ENCODE results near the gene HOXB9. TPM values are rescaled to one million over a fixed set of nuclear protein-coding genes. Genes with fewer than 3 reads are reported as not detected.

The HOXB9 gene
- total RNA-seq, 2 experiments from 2014 or later: not detected

DNA sequence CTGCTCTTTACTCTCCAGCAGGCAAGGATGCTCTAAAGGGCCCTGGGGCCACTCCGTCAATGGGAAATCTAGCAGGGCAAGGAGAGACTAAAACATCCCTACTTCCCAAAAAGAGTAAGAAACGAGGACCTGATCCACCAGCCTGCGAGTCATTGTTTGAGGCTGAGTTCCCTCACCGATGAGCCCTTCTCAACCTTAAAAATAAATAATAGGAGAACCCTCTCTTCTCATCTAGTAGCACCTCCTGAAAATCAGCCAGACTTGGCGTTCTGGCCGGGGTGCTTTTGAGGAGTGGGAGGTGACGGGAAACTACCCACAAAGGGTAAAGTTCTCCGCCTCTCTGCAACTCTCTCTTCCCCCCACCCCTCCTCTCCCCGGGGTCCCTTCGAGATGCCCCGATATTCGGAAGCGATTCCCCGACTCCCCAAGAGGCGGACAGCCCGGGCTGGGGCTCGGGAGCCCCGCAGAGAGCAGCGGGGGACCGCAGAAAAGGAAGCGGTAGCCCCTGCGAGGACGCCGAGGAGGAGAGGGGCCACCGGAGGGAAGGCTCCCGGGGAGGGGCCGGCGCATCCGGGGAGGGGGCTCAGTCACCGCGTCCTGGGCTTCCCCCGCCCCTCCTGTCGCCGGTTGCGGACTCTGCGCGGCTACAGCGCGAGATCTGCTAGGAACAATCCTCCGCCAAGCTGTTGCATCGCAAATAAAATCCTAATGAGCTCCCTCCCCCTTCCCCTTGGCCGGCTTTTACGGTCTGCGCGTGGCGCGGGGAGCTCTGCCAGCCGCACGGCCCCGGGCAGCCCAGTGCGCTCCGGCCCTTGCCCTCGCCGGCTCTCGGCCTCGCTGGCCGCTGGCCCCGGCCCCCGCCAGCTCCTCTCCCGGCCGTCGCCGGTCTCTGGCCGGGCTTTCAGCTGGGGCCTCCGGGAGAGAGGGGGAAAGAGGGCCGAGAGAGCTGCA, 1.3 kb downstream of the HOXB9 start:
- no peaks in the 10 kb centered on the region for H3K9me3 ChIP-seq (ENCODE audit: low read length)
- H2AFZ ChIP-seq (ENCODE audit: low read length): no peak overlapping the region
- ChIA-PET CTCF (ENCODE audit: unreplicated experiment) (interaction anchor here (0.6 kb wide), 1 partner anchor 80 kb away, joined by 3 read pairs; no protein-coding TSS in a partner anchor), POLR2A (no interaction called here)
- H3K79me2 ChIP-seq (ENCODE audit: insufficient read depth, low read depth, low read length): no peaks in the 10 kb centered on the region
- intact Hi-C loops (cut with micrococcal nuclease; ENCODE audit: unreplicated experiment): no loop called here
- H3K4me1 ChIP-seq (ENCODE audit: insufficient read depth, low read length, poor library complexity, severe bottlenecking): no peaks in the 10 kb centered on the region
- BruUV-seq (replicated peaks): no TSS peak
- no peaks in the 10 kb centered on the region for H4K20me1 ChIP-seq (ENCODE audit: insufficient read depth, low read length)
- no peak for TF ChIP-seq EZH2phosphoT487 (IDR thresholded peaks at IDR 0.05; ENCODE audit: borderline replicate concordance, low read depth, low read length)
- TF ChIP-seq CTCF (conservative IDR thresholded peaks at IDR 0.05; ENCODE audit: low read length): no peak
- H3K9me2 ChIP-seq (ENCODE audit: insufficient read depth, low read length): no peaks in the 10 kb centered on the region
- H3K27ac ChIP-seq (ENCODE audit: low read depth, low read length, poor library complexity, severe bottlenecking): no peak overlapping the region
- H3K4me2 ChIP-seq (ENCODE audit: low read length): no peak overlapping the region
- no peak for DNase-seq (ENCODE audit: low spot score)
- no peak overlapping the region for H3K4me3 ChIP-seq (ENCODE audit: low read depth, low read length, poor library complexity, severe bottlenecking)
- H3K36me3 ChIP-seq (ENCODE audit: insufficient read depth, low read length): no peaks in the 10 kb centered on the region

DNA sequence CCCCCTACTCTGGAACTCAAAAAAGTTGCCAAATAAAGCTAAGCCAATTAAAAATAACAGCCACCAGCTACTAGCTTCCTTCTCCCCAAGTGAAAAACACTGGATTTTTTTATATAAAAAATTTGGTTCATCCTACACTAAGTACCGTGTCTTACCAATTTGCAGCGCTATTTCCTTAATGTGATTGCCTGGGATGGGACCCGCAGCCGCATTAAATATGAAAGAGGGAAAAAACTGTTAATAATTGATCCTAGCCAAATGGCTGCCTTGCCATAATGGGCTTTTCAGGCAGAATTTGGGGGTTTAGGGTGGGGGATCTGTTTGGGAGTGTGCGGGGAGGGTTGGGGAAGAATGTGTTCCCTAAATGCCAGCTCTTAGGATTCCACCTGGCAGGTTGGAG, 2.0 kb downstream of the HOXB9 start:
- no peak overlapping the region for H3K27ac ChIP-seq (ENCODE audit: low read depth, low read length, poor library complexity, severe bottlenecking)
- TF ChIP-seq EZH2phosphoT487 (IDR thresholded peaks at IDR 0.05; ENCODE audit: borderline replicate concordance, low read depth, low read length) (no peak), CTCF (conservative IDR thresholded peaks at IDR 0.05; ENCODE audit: low read length) (no peak)
- no peak overlapping the region for H3K4me3 ChIP-seq (ENCODE audit: low read depth, low read length, poor library complexity, severe bottlenecking)
- no peaks in the 10 kb centered on the region for H4K20me1 ChIP-seq (ENCODE audit: insufficient read depth, low read length)
- no peaks in the 10 kb centered on the region for H3K4me1 ChIP-seq (ENCODE audit: insufficient read depth, low read length, poor library complexity, severe bottlenecking)
- H3K4me2 ChIP-seq (ENCODE audit: low read length): no peak overlapping the region
- no peaks in the 10 kb centered on the region for H3K9me3 ChIP-seq (ENCODE audit: low read length)
- no TSS peak for BruUV-seq (replicated peaks)
- ChIA-PET CTCF (ENCODE audit: unreplicated experiment) (interaction anchor here (0.6 to 1.2 kb wide), 2 partner anchors 13 to 81 kb away, joined by 3 read pairs; no protein-coding TSS in a partner anchor), POLR2A (no interaction called here)
- H3K9me2 ChIP-seq (ENCODE audit: insufficient read depth, low read length): no peaks in the 10 kb centered on the region
- no peaks in the 10 kb centered on the region for H3K36me3 ChIP-seq (ENCODE audit: insufficient read depth, low read length)
- H3K79me2 ChIP-seq (ENCODE audit: insufficient read depth, low read depth, low read length): no peaks in the 10 kb centered on the region
- no peak overlapping the region for H2AFZ ChIP-seq (ENCODE audit: low read length)
- intact Hi-C loops (cut with micrococcal nuclease; ENCODE audit: unreplicated experiment): no loop called here
- DNase-seq (ENCODE audit: low spot score): no peak

DNA sequence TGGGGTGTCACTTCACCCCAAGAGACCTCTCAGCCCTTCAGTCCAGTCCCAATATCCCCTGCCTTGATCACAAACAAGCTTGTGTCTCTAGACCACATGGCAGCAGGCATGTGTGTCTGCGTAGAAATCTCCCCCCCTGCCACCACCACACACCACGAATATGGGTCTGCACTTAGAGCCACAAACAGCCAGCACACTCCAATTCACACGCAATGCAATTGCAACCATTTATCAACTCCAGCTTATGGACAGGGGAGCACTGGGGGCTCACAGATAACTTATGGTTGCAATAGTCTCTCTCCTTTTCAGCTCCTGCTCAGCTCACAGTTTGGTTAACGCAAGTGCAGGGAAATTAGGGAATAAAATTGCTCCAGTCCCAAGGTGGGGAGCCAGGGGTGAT, 2.6 kb downstream of the HOXB9 start:
- Histone ChIP-seq H4K20me1 (ENCODE audit: insufficient read depth, low read length) (no peaks in the 10 kb centered on the region), H3K27ac (ENCODE audit: low read depth, low read length, poor library complexity, severe bottlenecking) (no peak overlapping the region), H3K36me3 (ENCODE audit: insufficient read depth, low read length) (no peaks in the 10 kb centered on the region), H2AFZ (ENCODE audit: low read length) (no peak overlapping the region), H3K9me2 (ENCODE audit: insufficient read depth, low read length) (no peaks in the 10 kb centered on the region), H3K4me1 (ENCODE audit: insufficient read depth, low read length, poor library complexity, severe bottlenecking) (no peaks in the 10 kb centered on the region), H3K4me3 (ENCODE audit: low read depth, low read length, poor library complexity, severe bottlenecking) (no peak overlapping the region), H3K79me2 (ENCODE audit: insufficient read depth, low read depth, low read length) (no peaks in the 10 kb centered on the region), H3K4me2 (ENCODE audit: low read length) (no peak overlapping the region), H3K9me3 (ENCODE audit: low read length) (no peaks in the 10 kb centered on the region)
- TF ChIP-seq EZH2phosphoT487 (IDR thresholded peaks at IDR 0.05; ENCODE audit: borderline replicate concordance, low read depth, low read length): no peak
- no peak for TF ChIP-seq CTCF (conservative IDR thresholded peaks at IDR 0.05; ENCODE audit: low read length)
- BruUV-seq (replicated peaks): no TSS peak
- intact Hi-C loops (cut with micrococcal nuclease; ENCODE audit: unreplicated experiment): no loop called here
- DNase-seq (ENCODE audit: low spot score): no peak
- ChIA-PET POLR2A (no interaction called here), CTCF (ENCODE audit: unreplicated experiment) (interaction anchor here (1.2 kb wide), 1 partner anchor 13 kb away, joined by 3 read pairs; no protein-coding TSS in a partner anchor)
